Neural progenitor cell (in vitro differentiated cells): ENCODE results near the gene ZSCAN5C. TPM values are rescaled to one million over a fixed set of nuclear protein-coding genes. Genes with fewer than 3 reads are reported as not detected.
"Not testable (repeated sequence)": the region's sequence is repeated elsewhere in the genome, so short reads cannot be mapped to it uniquely, and the experiment has no call there.

ENCODE experiments used
- DNase-seq: peaks from one replicate; pipeline ENCODE4 v3.0.0-alpha.2; 2016; ENCODE audit warnings: low spot score
- H2AFZ ChIP-seq: fragments of 200-600 bp; sonication (generic); replicated peaks from 2 replicates; pipeline ENCODE4 v1.6.1; 2016; ENCODE audit warnings: antibody characterized with exemption
- H3F3A ChIP-seq: fragments of 200-600 bp; sonication (generic); 2 replicates; pipeline ENCODE4 v1.6.1; 2016; ENCODE audit warnings: antibody characterized with exemption, low read depth
- H3K27ac ChIP-seq: fragments of 200-600 bp; sonication (generic); 2 replicates; pipeline ENCODE4 v1.5.1; 2016; ENCODE audit warnings: mild to moderate bottlenecking
- H3K27me3 ChIP-seq: fragments of 200-600 bp; sonication (generic); 2 replicates; pipeline ENCODE4 v1.6.1; 2016; ENCODE audit warnings: mild to moderate bottlenecking, moderate library complexity
- H3K36me3 ChIP-seq: fragments of 200-600 bp; sonication (generic); 2 replicates; pipeline ENCODE4 v1.5.1; 2016
- H3K4me1 ChIP-seq: fragments of 200-600 bp; sonication (generic); 2 replicates; pipeline ENCODE4 v1.6.1; 2016; ENCODE audit warnings: mixed run types
- H3K4me2 ChIP-seq: fragments of 200-600 bp; sonication (generic); 2 replicates; pipeline ENCODE4 v1.6.1; 2016
- H3K4me3 ChIP-seq: fragments of 200-600 bp; sonication (generic); 2 replicates; pipeline ENCODE4 v1.5.1; 2016
- H3K79me2 ChIP-seq: fragments of 200-600 bp; sonication (generic); 2 replicates; pipeline ENCODE4 v1.6.1; 2016; ENCODE audit warnings: low read depth
- H3K9ac ChIP-seq: fragments of 200-600 bp; sonication (generic); 2 replicates; pipeline ENCODE4 v1.6.1; 2016
- H3K9me3 ChIP-seq: fragments of 200-600 bp; sonication (generic); 2 replicates; pipeline ENCODE4 v1.5.1; 2016; ENCODE audit warnings: low read depth
- H4K20me1 ChIP-seq: fragments of 200-600 bp; sonication (generic); 2 replicates; pipeline ENCODE4 v1.6.1; 2016; ENCODE audit warnings: low read depth
- H3K27ac Mint-ChIP-seq: 3 replicates; pipeline ENCODE4 v1.8.0; 2021; ENCODE audit warnings: mixed read lengths
- H3K27me3 Mint-ChIP-seq: 2 replicates; pipeline ENCODE4 v1.8.0; 2022; ENCODE audit warnings: low read depth, mild to moderate bottlenecking, inconsistent platforms, moderate library complexity, mixed read lengths; ENCODE audit not compliant: insufficient read depth
- H3K36me3 Mint-ChIP-seq: 3 replicates; pipeline ENCODE4 v1.8.0; 2021; ENCODE audit warnings: mixed read lengths
- H3K4me1 Mint-ChIP-seq: 3 replicates; pipeline ENCODE4 v1.8.0; 2021; ENCODE audit warnings: mixed read lengths
- H3K4me3 Mint-ChIP-seq: 3 replicates; pipeline ENCODE4 v1.8.0; 2021; ENCODE audit warnings: mild to moderate bottlenecking, moderate library complexity, mixed read lengths
- H3K9me3 Mint-ChIP-seq: 3 replicates; pipeline ENCODE4 v1.8.0; 2020; ENCODE audit warnings: mixed read lengths
- CTCF ChIP-seq: fragments of 200-600 bp; sonication (generic); IDR thresholded peaks from 2 replicates; pipeline ENCODE4 v1.5.1; 2017; ENCODE audit warnings: antibody characterized with exemption, mild to moderate bottlenecking
- EZH2 ChIP-seq: fragments of 200-600 bp; sonication (generic); IDR thresholded peaks from 2 replicates; pipeline ENCODE4 v1.6.1; 2017; ENCODE audit warnings: antibody characterized with exemption, mild to moderate bottlenecking, moderate library complexity
- EZH2phosphoT487 ChIP-seq: fragments of 200-600 bp; sonication (generic); IDR thresholded peaks from 2 replicates; pipeline ENCODE4 v1.6.1; 2017; ENCODE audit warnings: antibody characterized with exemption
- total RNA-seq: library from RNA; depleted of rRNA; stranded (reverse); fragments of >200 nt; gene quantifications from 2 replicates; pipeline ENCODE4 v1.2.3, GENCODE V29; 2015; ENCODE audit warnings: low replicate concordance

ZSCAN5C gene
- total RNA-seq, 1 donor from 2014 or later: not detected

GRCh38 chr19:56170261-56170660 lies 31.8 kb upstream of the ZSCAN5C start:
- H3K36me3 Mint-ChIP-seq: no peaks in the 10 kb centered on the region
- peaks cover 11% of the 10 kb centered on the region for H3K4me1 Mint-ChIP-seq
- Histone ChIP-seq H3K79me2 (no peaks in the 10 kb centered on the region), H3K36me3 (no peaks in the 10 kb centered on the region), H3K4me1 (peaks cover 11% of the 10 kb centered on the region), H3K27me3 (no peaks in the 10 kb centered on the region), H3K9ac (no peak overlapping the region), H3K4me3 (no peak overlapping the region), H2AFZ (no peak overlapping the region), H3K27ac (no peak overlapping the region), H3K4me2 (no peak overlapping the region), H3K9me3 (no peaks in the 10 kb centered on the region), H4K20me1 (no peaks in the 10 kb centered on the region), H3F3A (peaks cover 7% of the 10 kb centered on the region)
- peaks cover 12% of the 10 kb centered on the region for H3K27me3 Mint-ChIP-seq
- no peak for DNase-seq
- H3K9me3 Mint-ChIP-seq: no peaks in the 10 kb centered on the region
- no peak for TF ChIP-seq EZH2
- no peak for TF ChIP-seq EZH2phosphoT487
- TF ChIP-seq CTCF: no peak
- no peak overlapping the region for H3K27ac Mint-ChIP-seq
- no peak overlapping the region for H3K4me3 Mint-ChIP-seq

GRCh38 chr19:56174086-56174485 lies 28.0 kb upstream of the ZSCAN5C start:
- Histone ChIP-seq H3K36me3 (no peaks in the 10 kb centered on the region), H3K4me2 (peak overlapping the region; percentile 35), H4K20me1 (no peaks in the 10 kb centered on the region), H2AFZ (no peak overlapping the region), H3K4me1 (peaks cover 27% of the 10 kb centered on the region), H3F3A (peaks cover 19% of the 10 kb centered on the region), H3K9ac (no peak overlapping the region), H3K27ac (no peak overlapping the region), H3K9me3 (no peaks in the 10 kb centered on the region), H3K79me2 (no peaks in the 10 kb centered on the region), H3K27me3 (no peaks in the 10 kb centered on the region), H3K4me3 (no peak overlapping the region)
- Mint-ChIP-seq H3K4me3 (no peak overlapping the region), H3K36me3 (no peaks in the 10 kb centered on the region), H3K27me3 (peaks cover 10% of the 10 kb centered on the region), H3K9me3 (no peaks in the 10 kb centered on the region), H3K27ac (no peak overlapping the region), H3K4me1 (peaks cover 24% of the 10 kb centered on the region)
- TF ChIP-seq CTCF: no peak
- peak; percentile 9 for DNase-seq

GRCh38 chr19:56174550-56174949 lies 27.5 kb upstream of the ZSCAN5C start:
- H3K9me3 Mint-ChIP-seq: no peaks in the 10 kb centered on the region
- H3K4me1 Mint-ChIP-seq: peaks cover 24% of the 10 kb centered on the region
- no peak overlapping the region for H2AFZ ChIP-seq

GRCh38 chr19:56175861-56176307 lies 26.2 kb upstream of the ZSCAN5C start, which contains the start of gene GALP:
Gene GALP (plus strand): TSS chr19:56176008. CDS start chr19:56177109, 1,101 bp downstream.
- H3K27ac ChIP-seq, H3K36me3 Mint-ChIP-seq, H3K27me3 ChIP-seq, H3K9me3 ChIP-seq, H3K9me3 Mint-ChIP-seq, H3K9ac ChIP-seq, H3K4me3 ChIP-seq, H3K36me3 ChIP-seq, H3K27me3 Mint-ChIP-seq, H4K20me1 ChIP-seq, H3K79me2 ChIP-seq, H2AFZ ChIP-seq: not testable (repeated sequence)
- Mint-ChIP-seq H3K27ac (peak within 1 kb of the TSS; percentile 95), H3K4me3 (peak within 1 kb of the TSS; percentile 41), H3K4me1 (peaks cover 24% of the 10 kb centered on the region)
- peaks cover 19% of the 10 kb centered on the region for H3F3A ChIP-seq
- peaks cover 27% of the 10 kb centered on the region for H3K4me1 ChIP-seq
- peak; percentile 89 for DNase-seq
- H3K4me2 ChIP-seq: peak within 1 kb of the TSS; percentile 65

More at GRCh38 chr19:56174550-56174949, 27.5 kb upstream of the ZSCAN5C start:
- H3K9ac ChIP-seq: no peak overlapping the region
- H3K27ac Mint-ChIP-seq: peak overlapping the region; percentile 93
- TF ChIP-seq CTCF: no peak
- TF ChIP-seq EZH2: no peak
- no peak for TF ChIP-seq EZH2phosphoT487
- no peak overlapping the region for H3K4me3 Mint-ChIP-seq
- H3K27me3 Mint-ChIP-seq: peaks cover 10% of the 10 kb centered on the region
- no peak overlapping the region for H3K27ac ChIP-seq
- DNase-seq: no peak
- H3K36me3 Mint-ChIP-seq: no peaks in the 10 kb centered on the region
- H3K4me3 ChIP-seq: no peak overlapping the region
- H3K9me3 ChIP-seq: no peaks in the 10 kb centered on the region
- peaks cover 27% of the 10 kb centered on the region for H3K4me1 ChIP-seq
- no peaks in the 10 kb centered on the region for H3K79me2 ChIP-seq
- H4K20me1 ChIP-seq: no peaks in the 10 kb centered on the region
- peaks cover 19% of the 10 kb centered on the region for H3F3A ChIP-seq
- H3K36me3 ChIP-seq: no peaks in the 10 kb centered on the region
- no peaks in the 10 kb centered on the region for H3K27me3 ChIP-seq
- H3K4me2 ChIP-seq: peak overlapping the region; percentile 35

GRCh38 chr19:56176310-56176709 lies 25.8 kb upstream of the ZSCAN5C start:
- H3K27ac ChIP-seq, H3K4me3 ChIP-seq, H3K9me3 ChIP-seq, H3K36me3 Mint-ChIP-seq, H3K79me2 ChIP-seq, H3K27me3 Mint-ChIP-seq, DNase-seq, H3K9me3 Mint-ChIP-seq, H3K4me3 Mint-ChIP-seq, H2AFZ ChIP-seq, H3K27ac Mint-ChIP-seq, H4K20me1 ChIP-seq, H3K27me3 ChIP-seq, H3K9ac ChIP-seq, H3K36me3 ChIP-seq: not testable (repeated sequence)
- Histone ChIP-seq H3K4me2 (peak overlapping the region; percentile 65), H3F3A (peaks cover 19% of the 10 kb centered on the region), H3K4me1 (peaks cover 27% of the 10 kb centered on the region)
- H3K4me1 Mint-ChIP-seq: peaks cover 24% of the 10 kb centered on the region
